Measurements from ENCODE around the gene TSHZ1. TPM values are rescaled to one million over a fixed set of nuclear protein-coding genes. Genes with fewer than 3 reads are reported as not detected.

Gene TSHZ1
- polyA plus RNA-seq, 3 donors from 2014 or later, result 1.7 to 10.7 (median 3.5) TPM

GRCh38 chr18:75214332-75214690, 3.7 kb downstream of the TSHZ1 start:
- H3K9me3 Mint-ChIP-seq, result no peaks in the 10 kb centered on the region
- no peak for DNase-seq
- H3K36me3 Mint-ChIP-seq, result no peaks in the 10 kb centered on the region
- H3K4me3 Mint-ChIP-seq, result peak overlapping the region; percentile 6 to 93 (median 30)
- peaks cover 78 to 87% of the 10 kb centered on the region in 2 donors for H3K4me1 Mint-ChIP-seq
- peak overlapping the region; percentile 50 to 98 (median 67) for H3K27ac Mint-ChIP-seq
- peaks cover 6 to 18% (median 17%) of the 10 kb centered on the region in 3 donors for H3K27me3 Mint-ChIP-seq (ENCODE audit: low read depth in 3 of 3)

GRCh38 chr18:75214766-75215510, 4.3 kb downstream of the TSHZ1 start:
- no peaks in the 10 kb centered on the region for H3K9me3 Mint-ChIP-seq
- no peaks in the 10 kb centered on the region for H3K36me3 Mint-ChIP-seq
- H3K27ac Mint-ChIP-seq, result peak overlapping the region; percentile 81 to 98 (median 89)
- peak overlapping the region in 4 of 5 donors; percentile 42 to 70 (median 56) for H3K4me3 Mint-ChIP-seq
- peaks cover 6 to 15% (median 14%) of the 10 kb centered on the region in 3 donors for H3K27me3 Mint-ChIP-seq (ENCODE audit: low read depth in 3 of 3)
- peaks cover 81 to 90% of the 10 kb centered on the region in 2 donors for H3K4me1 Mint-ChIP-seq
- no peak for DNase-seq

GRCh38 chr18:75215663-75216062, 5.1 kb downstream of the TSHZ1 start:
- peak overlapping the region; percentile 12 to 70 (median 53) for H3K4me3 Mint-ChIP-seq
- DNase-seq, result no peak
- peaks cover 6 to 10% (median 10%) of the 10 kb centered on the region in 3 donors for H3K27me3 Mint-ChIP-seq (ENCODE audit: low read depth in 3 of 3)
- H3K9me3 Mint-ChIP-seq, result no peaks in the 10 kb centered on the region
- H3K27ac Mint-ChIP-seq, result peak overlapping the region; percentile 81 to 98 (median 89)
- peaks cover 82 to 90% of the 10 kb centered on the region in 2 donors for H3K4me1 Mint-ChIP-seq
- no peaks in the 10 kb centered on the region for H3K36me3 Mint-ChIP-seq

GRCh38 chr18:75216212-75216910, 5.8 kb downstream of the TSHZ1 start:
- Mint-ChIP-seq H3K4me1 (peaks cover 81 to 92% of the 10 kb centered on the region in 2 donors), H3K36me3 (no peaks in the 10 kb centered on the region), H3K4me3 (peak overlapping the region; percentile 63 to 83 (median 71))

GRCh38 chr18:75216911-75217689, 6.5 kb downstream of the TSHZ1 start:
- Mint-ChIP-seq H3K27ac (peak overlapping the region; percentile 93 to 100 (median 99)), H3K4me1 (peaks cover 88 to 99% of the 10 kb centered on the region in 2 donors), H3K36me3 (no peaks in the 10 kb centered on the region), H3K4me3 (peak overlapping the region; percentile 63 to 83 (median 71)), H3K9me3 (no peaks in the 10 kb centered on the region), H3K27me3 (ENCODE audit: low read depth in 3 of 3) (peaks cover 0 to 4% (median 4%) of the 10 kb centered on the region in 3 donors)
- no peak for DNase-seq

More at GRCh38 chr18:75216212-75216910, 5.8 kb downstream of the TSHZ1 start:
- DNase-seq, result peak; percentile 72 to 74 (median 73)
- Mint-ChIP-seq H3K9me3 (no peaks in the 10 kb centered on the region), H3K27me3 (ENCODE audit: low read depth in 3 of 3) (peaks cover 0 to 4% (median 4%) of the 10 kb centered on the region in 3 donors), H3K27ac (peak overlapping the region; percentile 93 to 100 (median 99))

- Mint-ChIP-seq H3K9me3 (no peaks in the 10 kb centered on the region), H3K27ac (peak overlapping the region; percentile 93 to 100 (median 99)), H3K27me3 (ENCODE audit: low read depth in 3 of 3) (no peaks in the 10 kb centered on the region), H3K36me3 (no peaks in the 10 kb centered on the region), H3K4me3 (peak overlapping the region in 2 of 5 donors; percentile 3), H3K4me1 (peaks cover 88 to 100% of the 10 kb centered on the region in 2 donors)
- DNase-seq, result no peak
Observed at GRCh38 chr18:75218065-75218923, 7.7 kb downstream of the TSHZ1 start.

GRCh38 chr18:75219745-75220375, 9.3 kb downstream of the TSHZ1 start:
- Mint-ChIP-seq H3K27me3 (ENCODE audit: low read depth in 3 of 3) (no peaks in the 10 kb centered on the region), H3K36me3 (no peaks in the 10 kb centered on the region), H3K4me1 (peaks cover 91 to 100% of the 10 kb centered on the region in 2 donors), H3K27ac (peak overlapping the region; percentile 79 to 100 (median 90)), H3K4me3 (peak overlapping the region; percentile 1 to 53 (median 26)), H3K9me3 (no peaks in the 10 kb centered on the region)
- DNase-seq, result no peak

GRCh38 chr18:75220551-75221355, 10.2 kb downstream of the TSHZ1 start:
- no peaks in the 10 kb centered on the region for H3K9me3 Mint-ChIP-seq
- H3K36me3 Mint-ChIP-seq, result no peaks in the 10 kb centered on the region
- H3K4me1 Mint-ChIP-seq, result peaks cover 85 to 94% of the 10 kb centered on the region in 2 donors
- H3K27ac Mint-ChIP-seq, result peak overlapping the region in 5 of 6 donors; percentile 76 to 100 (median 87)
- peak overlapping the region in 2 of 5 donors; percentile 7 to 14 for H3K4me3 Mint-ChIP-seq
- DNase-seq, result no peak
- H3K27me3 Mint-ChIP-seq (ENCODE audit: low read depth in 3 of 3), result no peaks in the 10 kb centered on the region

- H3K4me1 Mint-ChIP-seq, result peaks cover 85 to 94% of the 10 kb centered on the region in 2 donors
- H3K27ac Mint-ChIP-seq, result peak overlapping the region in 4 of 6 donors; percentile 61 to 100 (median 78)
- H3K36me3 Mint-ChIP-seq, result no peaks in the 10 kb centered on the region
Observed at GRCh38 chr18:75221397-75221796, 10.8 kb downstream of the TSHZ1 start.

GRCh38 chr18:75221897-75222296, 11.3 kb downstream of the TSHZ1 start:
- Mint-ChIP-seq H3K27me3 (ENCODE audit: low read depth in 3 of 3) (no peaks in the 10 kb centered on the region), H3K36me3 (no peaks in the 10 kb centered on the region), H3K27ac (peak overlapping the region; percentile 29 to 100 (median 81)), H3K4me3 (peak overlapping the region; percentile 50 to 81 (median 73)), H3K4me1 (peaks cover 85 to 94% of the 10 kb centered on the region in 2 donors), H3K9me3 (no peaks in the 10 kb centered on the region)
- no peak for DNase-seq

More at GRCh38 chr18:75221397-75221796, 10.8 kb downstream of the TSHZ1 start:
- no peak for DNase-seq
- H3K27me3 Mint-ChIP-seq (ENCODE audit: low read depth in 3 of 3), result no peaks in the 10 kb centered on the region
- H3K9me3 Mint-ChIP-seq, result no peaks in the 10 kb centered on the region
- peak overlapping the region in 1 of 5 donors; percentile 73 for H3K4me3 Mint-ChIP-seq

- no peak for DNase-seq
- peak overlapping the region in 4 of 5 donors; percentile 59 to 81 (median 76) for H3K4me3 Mint-ChIP-seq
- H3K9me3 Mint-ChIP-seq, result no peaks in the 10 kb centered on the region
- no peaks in the 10 kb centered on the region for H3K36me3 Mint-ChIP-seq
- H3K27ac Mint-ChIP-seq, result peak overlapping the region; percentile 36 to 87 (median 75)
- no peaks in the 10 kb centered on the region for H3K27me3 Mint-ChIP-seq (ENCODE audit: low read depth in 3 of 3)
- peaks cover 85 to 94% of the 10 kb centered on the region in 2 donors for H3K4me1 Mint-ChIP-seq
Observed at GRCh38 chr18:75222407-75222806, 11.8 kb downstream of the TSHZ1 start.
